Measurements from ENCODE around the gene PRPSAP2.

- TF ChIP-seq, protein P1, sequence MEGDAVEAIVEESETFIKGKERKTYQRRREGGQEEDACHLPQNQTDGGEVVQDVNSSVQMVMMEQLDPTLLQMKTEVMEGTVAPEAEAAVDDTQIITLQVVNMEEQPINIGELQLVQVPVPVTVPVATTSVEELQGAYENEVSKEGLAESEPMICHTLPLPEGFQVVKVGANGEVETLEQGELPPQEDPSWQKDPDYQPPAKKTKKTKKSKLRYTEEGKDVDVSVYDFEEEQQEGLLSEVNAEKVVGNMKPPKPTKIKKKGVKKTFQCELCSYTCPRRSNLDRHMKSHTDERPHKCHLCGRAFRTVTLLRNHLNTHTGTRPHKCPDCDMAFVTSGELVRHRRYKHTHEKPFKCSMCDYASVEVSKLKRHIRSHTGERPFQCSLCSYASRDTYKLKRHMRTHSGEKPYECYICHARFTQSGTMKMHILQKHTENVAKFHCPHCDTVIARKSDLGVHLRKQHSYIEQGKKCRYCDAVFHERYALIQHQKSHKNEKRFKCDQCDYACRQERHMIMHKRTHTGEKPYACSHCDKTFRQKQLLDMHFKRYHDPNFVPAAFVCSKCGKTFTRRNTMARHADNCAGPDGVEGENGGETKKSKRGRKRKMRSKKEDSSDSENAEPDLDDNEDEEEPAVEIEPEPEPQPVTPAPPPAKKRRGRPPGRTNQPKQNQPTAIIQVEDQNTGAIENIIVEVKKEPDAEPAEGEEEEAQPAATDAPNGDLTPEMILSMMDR (IDR thresholded peaks at IDR 0.05; ENCODE audit: poor library complexity, severe bottlenecking): no peak
- TF ChIP-seq EP300 (conservative IDR thresholded peaks at IDR 0.05; ENCODE audit: poor library complexity, severe bottlenecking) (no peak), EZH2 (IDR thresholded peaks at IDR 0.05; ENCODE audit: borderline replicate concordance, insufficient read depth, low read length, poor library complexity, severe bottlenecking) (no peak), POLR2AphosphoS5 (IDR thresholded peaks at IDR 0.05) (no peak), SMC3 (conservative IDR thresholded peaks at IDR 0.05; ENCODE audit: poor library complexity) (no peak)
Observed at GRCh38 chr17:18949566-18949965, 91.6 kb downstream of the PRPSAP2 start.

Data from neural cell (in vitro differentiated cells).